GM23338 (cell line): ENCODE data around the gene CDC42BPA. TPM values are rescaled to one million over a fixed set of nuclear protein-coding genes. Genes with fewer than 3 reads are reported as not detected.

Source experiments
- ATAC-seq: fragments of 200-7000 bp; cut with Tn5 transposase; 3 replicates; pipeline ENCODE4 v1.9.1; 2020
- DNase-seq: peaks from one replicate; pipeline ENCODE4 v3.0.0-alpha.2; 2015; ENCODE audit warnings: low spot score
- H2AFZ ChIP-seq: fragments of 200-600 bp; sonication (generic); 2 replicates; pipeline ENCODE4 v1.8.0; 2016; ENCODE audit warnings: antibody characterized with exemption, mild to moderate bottlenecking, moderate library complexity
- H3F3A ChIP-seq: fragments of 200-600 bp; sonication (generic); replicated peaks from 2 replicates; pipeline ENCODE4 v1.8.0; 2017; ENCODE audit warnings: antibody characterized with exemption, mixed run types, low read depth
- H3K27ac ChIP-seq: fragments of 200-600 bp; sonication (generic); 2 replicates; pipeline ENCODE4 v1.6.1; 2016; ENCODE audit warnings: low read depth
- H3K27me3 ChIP-seq: fragments of 200-600 bp; sonication (generic); 2 replicates; pipeline ENCODE4 v1.8.0; 2016; ENCODE audit warnings: mild to moderate bottlenecking, mixed run types, moderate library complexity; ENCODE audit not compliant: insufficient read depth
- H3K36me3 ChIP-seq: fragments of 200-600 bp; sonication (generic); 2 replicates; pipeline ENCODE4 v1.8.0; 2016; ENCODE audit warnings: mild to moderate bottlenecking; ENCODE audit not compliant: insufficient read depth
- H3K4me1 ChIP-seq: fragments of 200-600 bp; sonication (generic); 2 replicates; pipeline ENCODE4 v1.8.0; 2016; ENCODE audit warnings: mild to moderate bottlenecking, moderate library complexity; ENCODE audit not compliant: insufficient read depth
- H3K4me2 ChIP-seq: fragments of 200-600 bp; sonication (generic); 2 replicates; pipeline ENCODE4 v1.7.1; 2017; ENCODE audit warnings: mixed run types
- H3K4me3 ChIP-seq: fragments of 200-600 bp; sonication (generic); 2 replicates; pipeline ENCODE4 v1.6.1; 2016; ENCODE audit warnings: mixed run types
- H3K79me2 ChIP-seq: fragments of 200-600 bp; sonication (generic); replicated peaks from 2 replicates; pipeline ENCODE4 v1.8.0; 2017; ENCODE audit warnings: mild to moderate bottlenecking; ENCODE audit not compliant: insufficient read depth
- H3K9me2 ChIP-seq: fragments of 200-600 bp; sonication (generic); 2 replicates; pipeline ENCODE4 v1.8.0; 2017; ENCODE audit not compliant: insufficient read depth
- H4K20me1 ChIP-seq: fragments of 200-600 bp; sonication (generic); replicated peaks from 2 replicates; pipeline ENCODE4 v1.8.0; 2017; ENCODE audit warnings: mild to moderate bottlenecking; ENCODE audit not compliant: insufficient read depth
- H3K27ac Mint-ChIP-seq: 2 replicates; pipeline ENCODE4 v1.8.0; 2020; ENCODE audit warnings: inconsistent platforms, mild to moderate bottlenecking, moderate library complexity, mixed read lengths
- H3K27me3 Mint-ChIP-seq: 3 replicates; pipeline ENCODE4 v1.8.0; 2022; ENCODE audit warnings: low read depth, mild to moderate bottlenecking, moderate library complexity, mixed read lengths, inconsistent platforms; ENCODE audit not compliant: insufficient read depth, poor library complexity
- H3K36me3 Mint-ChIP-seq: 3 replicates; pipeline ENCODE4 v1.8.0; 2021; ENCODE audit warnings: low read depth, mild to moderate bottlenecking, inconsistent platforms, moderate library complexity, mixed read lengths
- H3K4me1 Mint-ChIP-seq: 3 replicates; pipeline ENCODE4 v1.8.0; 2020; ENCODE audit warnings: mild to moderate bottlenecking, inconsistent platforms, mixed read lengths
- H3K4me3 Mint-ChIP-seq: 3 replicates; pipeline ENCODE4 v1.8.0; 2021; ENCODE audit warnings: moderate library complexity, mild to moderate bottlenecking, inconsistent platforms, mixed read lengths
- H3K9me3 Mint-ChIP-seq: 3 replicates; pipeline ENCODE4 v1.8.0; 2020; ENCODE audit warnings: moderate library complexity, mild to moderate bottlenecking, inconsistent platforms, mixed read lengths
- CREB1 ChIP-seq: fragments of 250-450 bp; sonication (Bioruptor Pico); IDR thresholded peaks from 2 replicates; pipeline ENCODE4 v1.5.0; 2020; ENCODE audit warnings: low read depth, mild to moderate bottlenecking, moderate library complexity
- CTCF ChIP-seq, 2 experiments: fragments of 200-600 bp in 1 of 2; sonication (generic) in 1 of 2; conservative IDR thresholded peaks; 2 replicates each; pipeline versions ENCODE4 v1.5.1 to v1.6.1; 2016 to 2017; ENCODE audit warnings: antibody characterized with exemption in 2 of 2, low read depth in 2 of 2, mild to moderate bottlenecking in 2 of 2, moderate library complexity in 1 of 2
- ETS1 ChIP-seq: IDR thresholded peaks from 2 replicates; pipeline ENCODE4 v1.6.1; 2016; ENCODE audit warnings: antibody characterized with exemption
- EZH2 ChIP-seq: fragments of 200-600 bp; sonication (generic); IDR thresholded peaks from one replicate; pipeline ENCODE4 v1.8.0; 2017; ENCODE audit warnings: antibody characterized with exemption, mild to moderate bottlenecking, low read depth; ENCODE audit not compliant: unreplicated experiment
- EZH2phosphoT487 ChIP-seq: fragments of 200-600 bp; sonication (generic); IDR thresholded peaks from one replicate; pipeline ENCODE4 v1.8.1; 2018; ENCODE audit warnings: antibody characterized with exemption; ENCODE audit not compliant: unreplicated experiment
- JUNB ChIP-seq: IDR thresholded peaks from one replicate; pipeline ENCODE4 v1.6.1; 2016; ENCODE audit warnings: antibody characterized with exemption; ENCODE audit not compliant: unreplicated experiment
- NANOG ChIP-seq: IDR thresholded peaks from 2 replicates; pipeline ENCODE4 v1.6.1; 2016; ENCODE audit warnings: antibody characterized with exemption, borderline replicate concordance
- POLR2AphosphoS5 ChIP-seq: IDR thresholded peaks from 2 replicates; pipeline ENCODE4 v1.6.1; 2016; ENCODE audit warnings: antibody characterized with exemption, low read depth
- REST ChIP-seq: IDR thresholded peaks from one replicate; pipeline ENCODE4 v1.6.1; 2018; ENCODE audit warnings: antibody characterized with exemption; ENCODE audit not compliant: unreplicated experiment
- STAT1 ChIP-seq: IDR thresholded peaks from one replicate; pipeline ENCODE4 v1.6.1; 2016; ENCODE audit warnings: antibody characterized with exemption; ENCODE audit not compliant: unreplicated experiment
- ZNF114 ChIP-seq: fragments of 250-450 bp; sonication (Bioruptor Pico); IDR thresholded peaks from 2 replicates; pipeline ENCODE4 v1.5.0; 2020; ENCODE audit warnings: mild to moderate bottlenecking, moderate library complexity
- ZNF331 ChIP-seq: fragments of 250-450 bp; sonication (Bioruptor Pico); IDR thresholded peaks from 2 replicates; pipeline ENCODE4 v1.5.0; 2020; ENCODE audit warnings: low read depth, mild to moderate bottlenecking, moderate library complexity
- ZNF462 ChIP-seq: fragments of 250-450 bp; sonication (Bioruptor Pico); IDR thresholded peaks from 2 replicates; pipeline ENCODE4 v1.5.0; 2020; ENCODE audit warnings: mild to moderate bottlenecking, moderate library complexity
- polyA plus RNA-seq: library from polyadenylated mRNA; unstranded; fragments of >200 nt; fragmentation: Nextera tagmentation; extraction: Ambion mirVana; gene quantifications from 2 replicates; pipeline ENCODE4 v1.2.1, GENCODE V29; 2016
- total RNA-seq: library from RNA; depleted of rRNA; stranded (reverse); fragments of >200 nt; shearing (Covaris generic); gene quantifications from 2 replicates; pipeline ENCODE4 v1.2.3, GENCODE V29; 2014

CDC42BPA gene
- total and polyA plus RNA-seq, 2 experiments from 2014 or later: 17.7 to 40.1 TPM

- Histone ChIP-seq H3K36me3 (no peaks in the 10 kb centered on the region), H3K4me2 (no peak overlapping the region), H3K79me2 (peaks cover 7% of the 10 kb centered on the region; the same call in 1 of the 2 replicates), H3K4me1 (0 out of 2 replicates have a peak, but pooled peaks cover 8% of the 10 kb centered on the region), H3K27ac (no peak overlapping the region), H3K27me3 (no peaks in the 10 kb centered on the region), H3K9me2 (no peaks in the 10 kb centered on the region), H4K20me1 (0 out of 2 replicates have a peak, but pooled peaks cover 3% of the 10 kb centered on the region), H2AFZ (no peak overlapping the region), H3K4me3 (no peak overlapping the region), H3F3A (no peaks in the 10 kb centered on the region)
- H3K27ac Mint-ChIP-seq: no peak overlapping the region
- no peaks in the 10 kb centered on the region for H3K36me3 Mint-ChIP-seq
- ATAC-seq (no peak), DNase-seq (no peak)
- TF ChIP-seq ZNF462 (CRISPR knock-in tag) (no peak), JUNB (no peak), CREB1 (CRISPR knock-in tag) (no peak), POLR2AphosphoS5 (no peak), REST (no peak), ZNF114 (CRISPR knock-in tag) (no peak), CTCF (conservative IDR thresholded peaks at IDR 0.05; ENCODE audit: low read depth in 2 of 2) (no peak), ETS1 (no peak), ZNF331 (CRISPR knock-in tag) (no peak), STAT1 (no peak), EZH2phosphoT487 (no peak), EZH2 (no peak), NANOG (no peak)
- H3K4me1 Mint-ChIP-seq: peaks cover 12% of the 10 kb centered on the region
- H3K27me3 Mint-ChIP-seq: no peaks in the 10 kb centered on the region
- no peak overlapping the region for H3K4me3 Mint-ChIP-seq
- H3K9me3 Mint-ChIP-seq: no peaks in the 10 kb centered on the region
Observed at GRCh38 chr1:227169343-227169742, 148.9 kb downstream of the CDC42BPA start.
